ENCODE results near the gene DYNC1LI1. TPM values are rescaled to one million over a fixed set of nuclear protein-coding genes. Genes with fewer than 3 reads are reported as not detected.

Gene DYNC1LI1
- polyA plus RNA-seq, 2 of the 4 experiments (the other 2 are of a cell fraction) = 42.0 to 66.9 TPM

DNA sequence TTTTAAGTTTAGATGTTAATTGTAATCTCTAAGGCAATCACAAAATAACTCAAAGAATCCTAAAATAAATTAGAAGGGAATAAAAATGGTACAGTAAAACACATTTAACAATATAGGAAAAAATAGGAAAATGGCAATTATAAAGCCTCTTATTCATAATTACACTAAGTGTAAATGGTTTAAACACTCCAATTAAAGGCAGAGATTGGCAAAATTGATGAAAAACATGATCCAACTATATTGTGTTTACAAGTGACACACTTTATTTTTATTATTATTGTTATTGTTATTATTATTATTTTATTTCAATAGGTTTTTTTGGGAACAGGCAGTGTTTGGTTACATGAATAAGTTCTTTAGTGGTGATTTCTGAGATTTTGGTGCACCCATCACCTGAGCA, 48.7 kb upstream of the DYNC1LI1 start:
- no peak overlapping the region for H3K27ac ChIP-seq
- ATAC-seq (no peak), FAIRE-seq (no peak), DNase-seq (ENCODE audit: low read depth in 1 of 2, low spot score in 1 of 2) (no peak)
- ChIA-PET POLR2A (no interaction called here), CTCF (interaction anchor here (0.6 to 1.4 kb wide), 2 partner anchors 202 to 244 kb away, joined by 3 read pairs; no protein-coding TSS in a partner anchor)
- H3K4me1 ChIP-seq = no peaks in the 10 kb centered on the region
- no peak overlapping the region for H3K4me2 ChIP-seq
- no peak for TF ChIP-seq HDAC2 (IDR thresholded peaks at IDR 0.05)
- TF ChIP-seq RNF2 (IDR thresholded peaks at IDR 0.05; ENCODE audit: borderline replicate concordance, low read depth) = no peak
- no peak for TF ChIP-seq TP53 (CRISPR knock-in tag; IDR thresholded peaks at IDR 0.05)
- TF ChIP-seq HOXB5 (CRISPR knock-in tag; IDR thresholded peaks at IDR 0.05) = no peak
- no peak for TF ChIP-seq POLR2AphosphoS2 (conservative IDR thresholded peaks at IDR 0.05; ENCODE audit: low read length)
- TF ChIP-seq ZFP36 (IDR thresholded peaks at IDR 0.05; ENCODE audit: borderline replicate concordance, partially characterized antibody) = no peak
- no peak for TF ChIP-seq MAFK (IDR thresholded peaks at IDR 0.05; ENCODE audit: partially characterized antibody)
- no peak for TF ChIP-seq RFX5 (IDR thresholded peaks at IDR 0.05)
- no peak for TF ChIP-seq NPAS2 (CRISPR knock-in tag; IDR thresholded peaks at IDR 0.05; ENCODE audit: borderline replicate concordance)
- no peak overlapping the region for H3K4me3 ChIP-seq
- peaks cover 10% of the 10 kb centered on the region; the same call in 1 of the 3 replicates for H3K9me3 ChIP-seq

DNA sequence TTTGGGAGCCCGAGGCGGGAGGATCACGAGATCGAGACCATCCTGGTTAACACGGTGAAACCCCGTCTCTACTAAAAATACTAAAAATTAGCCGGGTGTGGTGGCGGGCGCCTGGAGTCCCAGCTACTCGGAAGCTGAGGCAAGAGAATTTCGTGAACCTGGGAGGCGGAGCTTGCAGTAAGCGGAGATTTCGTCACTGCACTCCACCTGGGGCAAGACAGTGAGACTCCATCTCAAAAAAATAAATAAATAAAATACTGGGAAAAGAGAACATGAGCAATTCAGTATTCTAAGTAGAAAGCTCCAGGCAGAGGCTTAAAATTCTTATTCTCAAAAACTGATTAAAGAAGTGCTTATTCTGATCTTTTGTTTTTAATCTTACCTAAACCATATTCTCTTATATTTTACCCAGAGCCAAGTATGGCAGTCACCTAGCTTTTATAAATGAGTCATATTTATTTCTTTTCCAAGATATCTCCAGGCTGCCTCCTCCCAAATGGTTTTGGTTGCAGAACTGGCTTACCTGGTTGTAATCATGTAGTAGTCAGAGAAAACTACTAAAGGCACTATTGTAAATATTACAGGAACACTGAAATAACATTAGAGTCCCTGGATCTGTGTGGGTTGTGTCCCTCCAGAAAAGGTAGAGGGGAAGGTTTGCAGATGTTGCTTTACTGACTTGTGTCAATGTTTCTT, 45.8 kb upstream of the DYNC1LI1 start:
- ChIA-PET CTCF (interaction anchor here (1.1 kb wide), 1 partner anchor 40 kb away, joined by 3 read pairs; no protein-coding TSS in a partner anchor), POLR2A (no interaction called here)
- H3K4me1 ChIP-seq = no peaks in the 10 kb centered on the region
- TF ChIP-seq, protein P1, sequence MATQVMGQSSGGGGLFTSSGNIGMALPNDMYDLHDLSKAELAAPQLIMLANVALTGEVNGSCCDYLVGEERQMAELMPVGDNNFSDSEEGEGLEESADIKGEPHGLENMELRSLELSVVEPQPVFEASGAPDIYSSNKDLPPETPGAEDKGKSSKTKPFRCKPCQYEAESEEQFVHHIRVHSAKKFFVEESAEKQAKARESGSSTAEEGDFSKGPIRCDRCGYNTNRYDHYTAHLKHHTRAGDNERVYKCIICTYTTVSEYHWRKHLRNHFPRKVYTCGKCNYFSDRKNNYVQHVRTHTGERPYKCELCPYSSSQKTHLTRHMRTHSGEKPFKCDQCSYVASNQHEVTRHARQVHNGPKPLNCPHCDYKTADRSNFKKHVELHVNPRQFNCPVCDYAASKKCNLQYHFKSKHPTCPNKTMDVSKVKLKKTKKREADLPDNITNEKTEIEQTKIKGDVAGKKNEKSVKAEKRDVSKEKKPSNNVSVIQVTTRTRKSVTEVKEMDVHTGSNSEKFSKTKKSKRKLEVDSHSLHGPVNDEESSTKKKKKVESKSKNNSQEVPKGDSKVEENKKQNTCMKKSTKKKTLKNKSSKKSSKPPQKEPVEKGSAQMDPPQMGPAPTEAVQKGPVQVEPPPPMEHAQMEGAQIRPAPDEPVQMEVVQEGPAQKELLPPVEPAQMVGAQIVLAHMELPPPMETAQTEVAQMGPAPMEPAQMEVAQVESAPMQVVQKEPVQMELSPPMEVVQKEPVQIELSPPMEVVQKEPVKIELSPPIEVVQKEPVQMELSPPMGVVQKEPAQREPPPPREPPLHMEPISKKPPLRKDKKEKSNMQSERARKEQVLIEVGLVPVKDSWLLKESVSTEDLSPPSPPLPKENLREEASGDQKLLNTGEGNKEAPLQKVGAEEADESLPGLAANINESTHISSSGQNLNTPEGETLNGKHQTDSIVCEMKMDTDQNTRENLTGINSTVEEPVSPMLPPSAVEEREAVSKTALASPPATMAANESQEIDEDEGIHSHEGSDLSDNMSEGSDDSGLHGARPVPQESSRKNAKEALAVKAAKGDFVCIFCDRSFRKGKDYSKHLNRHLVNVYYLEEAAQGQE (IDR thresholded peaks at IDR 0.05) = no peak
- no peak for TF ChIP-seq FOSB (CRISPR knock-in tag; IDR thresholded peaks at IDR 0.05)
- TF ChIP-seq HOXA7 (CRISPR knock-in tag; IDR thresholded peaks at IDR 0.05) = no peak
- no peak for TF ChIP-seq RAD21 (conservative IDR thresholded peaks at IDR 0.05 in 1 of 2, IDR thresholded peaks at IDR 0.05 in 1 of 2)
- TF ChIP-seq ZNF302 (CRISPR knock-in tag; IDR thresholded peaks at IDR 0.05) = no peak
- no peak for TF ChIP-seq PHF8 (IDR thresholded peaks at IDR 0.05; ENCODE audit: borderline replicate concordance, low read depth)
- no peak for TF ChIP-seq SREBF2 (IDR thresholded peaks at IDR 0.05)
- no peak for TF ChIP-seq ZSCAN20 (CRISPR knock-in tag; IDR thresholded peaks at IDR 0.05)
- TF ChIP-seq MYC (IDR thresholded peaks at IDR 0.05; ENCODE audit: borderline replicate concordance, low read length) = no peak
- TF ChIP-seq, protein P2, sequence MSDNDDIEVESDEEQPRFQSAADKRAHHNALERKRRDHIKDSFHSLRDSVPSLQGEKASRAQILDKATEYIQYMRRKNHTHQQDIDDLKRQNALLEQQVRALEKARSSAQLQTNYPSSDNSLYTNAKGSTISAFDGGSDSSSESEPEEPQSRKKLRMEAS (IDR thresholded peaks at IDR 0.05) = no peak
- TF ChIP-seq HOXB13 (CRISPR knock-in tag; IDR thresholded peaks at IDR 0.05; ENCODE audit: low read depth) = no peak
- TF ChIP-seq HEYL (CRISPR knock-in tag; IDR thresholded peaks at IDR 0.05) = no peak
- TF ChIP-seq EHF (CRISPR knock-in tag; IDR thresholded peaks at IDR 0.05) = no peak
- peaks cover 10% of the 10 kb centered on the region; the same call in 1 of the 3 replicates for H3K9me3 ChIP-seq
- ATAC-seq = no peak
- H3K4me2 ChIP-seq = no peak overlapping the region
- 79% methylated on average over 14 of the region's 14 CpGs for WGBS (ENCODE audit: missing lambda C conversion rate)
- DNase-seq (ENCODE audit: low read depth in 1 of 2, low spot score in 1 of 2) = no peak
- no peak overlapping the region for H3K4me3 ChIP-seq
- no peak for FAIRE-seq
- no peak overlapping the region for H3K27ac ChIP-seq
